K562 (cell line): Measurements from ENCODE around the gene ETV3L. TPM values are rescaled to one million over a fixed set of nuclear protein-coding genes. Genes with fewer than 3 reads are reported as not detected.

Source experiments
- FUS ChIP-seq: fragments of 200-400 bp; formaldehyde crosslinking; optimal IDR thresholded peaks from 2 replicates; pipeline ENCODE3; 2017; ENCODE audit warnings: low read depth, low read length
- IRF2 ChIP-seq: sonication (generic); formaldehyde crosslinking; IDR thresholded peaks from 2 replicates; pipeline ENCODE4 v1.8.1; 2022; ENCODE audit warnings: mild to moderate bottlenecking, missing genetic modification reagents
- KDM5B ChIP-seq: fragments of 200-600 bp; sonication (generic); IDR thresholded peaks from 2 replicates; pipeline ENCODE4 v1.6.1; 2012; ENCODE audit warnings: low read depth, mild to moderate bottlenecking, moderate library complexity, low read length, control low read depth, inconsistent platforms; ENCODE audit not compliant: insufficient replicate concordance
- MIER1 ChIP-seq: fragments of 450-650 bp; IDR thresholded peaks from 2 replicates; pipeline ENCODE4 v1.6.1; 2016; ENCODE audit warnings: antibody characterized with exemption, mild to moderate bottlenecking, low read depth
- NFE2 ChIP-seq: IDR thresholded peaks from 2 replicates; pipeline ENCODE4 v1.6.1; 2014; ENCODE audit warnings: antibody characterized with exemption, low read depth
- OTX1 ChIP-seq: fragments of 450-650 bp; formaldehyde crosslinking; IDR thresholded peaks from 2 replicates; pipeline ENCODE4 v1.4.0; 2022; ENCODE audit warnings: mild to moderate bottlenecking
- POLR2B ChIP-seq: fragments of 450-650 bp; IDR thresholded peaks from 2 replicates; pipeline ENCODE4 v1.6.1; 2018; ENCODE audit warnings: low read depth; ENCODE audit not compliant: partially characterized antibody
- ZNF253 ChIP-seq: fragments of 250-450 bp; sonication (Bioruptor Pico); conservative IDR thresholded peaks from 2 replicates; pipeline ENCODE4 v1.6.1; 2021; ENCODE audit warnings: mild to moderate bottlenecking
- polyA plus RNA-seq, 8 experiments: library from polyadenylated mRNA; depleted of rRNA in 4 of 8; stranded (reverse) in 5 of 8; unstranded in 3 of 8; fragments of >200 nt; fragmentation: Nextera tagmentation in 2 of 8; fragmentation: Illumina TruSeq in 1 of 8; extraction: Ambion mirVana in 2 of 8; extraction: Trizol in 1 of 8; gene quantifications; 2 replicates each; pipeline versions ENCODE4 v1.2.1 to v1.2.3, GENCODE V29; 2011 to 2014; ENCODE audit warnings: inconsistent platforms in 1 of 8, missing spikeins in 1 of 8
- total RNA-seq, 7 experiments: library from RNA; depleted of rRNA in 6 of 7; stranded (reverse); fragments of >200 nt in 6 of 7; fragmentation: Illumina TruSeq in 2 of 7; extraction: Trizol in 2 of 7; gene quantifications; 2 replicates each; pipeline versions ENCODE4 v1.2.1 to v1.2.3, GENCODE V29; 2011 to 2021; ENCODE audit warnings: low replicate concordance in 1 of 7
- TF ChIP-seq, protein P1 (sequence below): fragments of 250-450 bp; sonication (Bioruptor Pico); IDR thresholded peaks from 2 replicates; pipeline ENCODE4 v1.4.0; 2020
- TF ChIP-seq, protein P2 (sequence below): fragments of 450-650 bp; IDR thresholded peaks from 2 replicates; pipeline ENCODE4 v1.6.1; 2016; ENCODE audit warnings: low read depth
- TF ChIP-seq, protein P3 (sequence below): sonication (generic); formaldehyde crosslinking; IDR thresholded peaks from 2 replicates; pipeline ENCODE4 v1.8.0; 2022; ENCODE audit warnings: mild to moderate bottlenecking, missing genetic modification reagents

The ETV3L gene
- total and polyA plus RNA-seq, 9 of the 15 experiments (the other 6 are each of a cell fraction or from before 2014, with no cell fraction given) = not detected

- no peak for TF ChIP-seq ZNF253 (CRISPR knock-in tag)
- TF ChIP-seq NFE2 = no peak
- TF ChIP-seq POLR2B = peak; percentile 66
- TF ChIP-seq FUS = no peak
- TF ChIP-seq, protein P1, sequence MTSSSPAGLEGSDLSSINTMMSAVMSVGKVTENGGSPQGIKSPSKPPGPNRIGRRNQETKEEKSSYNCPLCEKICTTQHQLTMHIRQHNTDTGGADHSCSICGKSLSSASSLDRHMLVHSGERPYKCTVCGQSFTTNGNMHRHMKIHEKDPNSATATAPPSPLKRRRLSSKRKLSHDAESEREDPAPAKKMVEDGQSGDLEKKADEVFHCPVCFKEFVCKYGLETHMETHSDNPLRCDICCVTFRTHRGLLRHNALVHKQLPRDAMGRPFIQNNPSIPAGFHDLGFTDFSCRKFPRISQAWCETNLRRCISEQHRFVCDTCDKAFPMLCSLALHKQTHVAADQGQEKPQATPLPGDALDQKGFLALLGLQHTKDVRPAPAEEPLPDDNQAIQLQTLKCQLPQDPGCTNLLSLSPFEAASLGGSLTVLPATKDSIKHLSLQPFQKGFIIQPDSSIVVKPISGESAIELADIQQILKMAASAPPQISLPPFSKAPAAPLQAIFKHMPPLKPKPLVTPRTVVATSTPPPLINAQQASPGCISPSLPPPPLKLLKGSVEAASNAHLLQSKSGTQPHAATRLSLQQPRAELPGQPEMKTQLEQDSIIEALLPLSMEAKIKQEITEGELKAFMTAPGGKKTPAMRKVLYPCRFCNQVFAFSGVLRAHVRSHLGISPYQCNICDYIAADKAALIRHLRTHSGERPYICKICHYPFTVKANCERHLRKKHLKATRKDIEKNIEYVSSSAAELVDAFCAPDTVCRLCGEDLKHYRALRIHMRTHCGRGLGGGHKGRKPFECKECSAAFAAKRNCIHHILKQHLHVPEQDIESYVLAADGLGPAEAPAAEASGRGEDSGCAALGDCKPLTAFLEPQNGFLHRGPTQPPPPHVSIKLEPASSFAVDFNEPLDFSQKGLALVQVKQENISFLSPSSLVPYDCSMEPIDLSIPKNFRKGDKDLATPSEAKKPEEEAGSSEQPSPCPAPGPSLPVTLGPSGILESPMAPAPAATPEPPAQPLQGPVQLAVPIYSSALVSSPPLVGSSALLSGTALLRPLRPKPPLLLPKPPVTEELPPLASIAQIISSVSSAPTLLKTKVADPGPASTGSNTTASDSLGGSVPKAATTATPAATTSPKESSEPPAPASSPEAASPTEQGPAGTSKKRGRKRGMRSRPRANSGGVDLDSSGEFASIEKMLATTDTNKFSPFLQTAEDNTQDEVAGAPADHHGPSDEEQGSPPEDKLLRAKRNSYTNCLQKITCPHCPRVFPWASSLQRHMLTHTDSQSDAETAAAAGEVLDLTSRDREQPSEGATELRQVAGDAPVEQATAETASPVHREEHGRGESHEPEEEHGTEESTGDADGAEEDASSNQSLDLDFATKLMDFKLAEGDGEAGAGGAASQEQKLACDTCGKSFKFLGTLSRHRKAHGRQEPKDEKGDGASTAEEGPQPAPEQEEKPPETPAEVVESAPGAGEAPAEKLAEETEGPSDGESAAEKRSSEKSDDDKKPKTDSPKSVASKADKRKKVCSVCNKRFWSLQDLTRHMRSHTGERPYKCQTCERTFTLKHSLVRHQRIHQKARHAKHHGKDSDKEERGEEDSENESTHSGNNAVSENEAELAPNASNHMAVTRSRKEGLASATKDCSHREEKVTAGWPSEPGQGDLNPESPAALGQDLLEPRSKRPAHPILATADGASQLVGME (CRISPR knock-in tag) = no peak
- TF ChIP-seq OTX1 (CRISPR knock-in tag) = no peak
- TF ChIP-seq IRF2 (CRISPR knock-in tag) = no peak
- TF ChIP-seq MIER1 = no peak
- TF ChIP-seq, protein P2, sequence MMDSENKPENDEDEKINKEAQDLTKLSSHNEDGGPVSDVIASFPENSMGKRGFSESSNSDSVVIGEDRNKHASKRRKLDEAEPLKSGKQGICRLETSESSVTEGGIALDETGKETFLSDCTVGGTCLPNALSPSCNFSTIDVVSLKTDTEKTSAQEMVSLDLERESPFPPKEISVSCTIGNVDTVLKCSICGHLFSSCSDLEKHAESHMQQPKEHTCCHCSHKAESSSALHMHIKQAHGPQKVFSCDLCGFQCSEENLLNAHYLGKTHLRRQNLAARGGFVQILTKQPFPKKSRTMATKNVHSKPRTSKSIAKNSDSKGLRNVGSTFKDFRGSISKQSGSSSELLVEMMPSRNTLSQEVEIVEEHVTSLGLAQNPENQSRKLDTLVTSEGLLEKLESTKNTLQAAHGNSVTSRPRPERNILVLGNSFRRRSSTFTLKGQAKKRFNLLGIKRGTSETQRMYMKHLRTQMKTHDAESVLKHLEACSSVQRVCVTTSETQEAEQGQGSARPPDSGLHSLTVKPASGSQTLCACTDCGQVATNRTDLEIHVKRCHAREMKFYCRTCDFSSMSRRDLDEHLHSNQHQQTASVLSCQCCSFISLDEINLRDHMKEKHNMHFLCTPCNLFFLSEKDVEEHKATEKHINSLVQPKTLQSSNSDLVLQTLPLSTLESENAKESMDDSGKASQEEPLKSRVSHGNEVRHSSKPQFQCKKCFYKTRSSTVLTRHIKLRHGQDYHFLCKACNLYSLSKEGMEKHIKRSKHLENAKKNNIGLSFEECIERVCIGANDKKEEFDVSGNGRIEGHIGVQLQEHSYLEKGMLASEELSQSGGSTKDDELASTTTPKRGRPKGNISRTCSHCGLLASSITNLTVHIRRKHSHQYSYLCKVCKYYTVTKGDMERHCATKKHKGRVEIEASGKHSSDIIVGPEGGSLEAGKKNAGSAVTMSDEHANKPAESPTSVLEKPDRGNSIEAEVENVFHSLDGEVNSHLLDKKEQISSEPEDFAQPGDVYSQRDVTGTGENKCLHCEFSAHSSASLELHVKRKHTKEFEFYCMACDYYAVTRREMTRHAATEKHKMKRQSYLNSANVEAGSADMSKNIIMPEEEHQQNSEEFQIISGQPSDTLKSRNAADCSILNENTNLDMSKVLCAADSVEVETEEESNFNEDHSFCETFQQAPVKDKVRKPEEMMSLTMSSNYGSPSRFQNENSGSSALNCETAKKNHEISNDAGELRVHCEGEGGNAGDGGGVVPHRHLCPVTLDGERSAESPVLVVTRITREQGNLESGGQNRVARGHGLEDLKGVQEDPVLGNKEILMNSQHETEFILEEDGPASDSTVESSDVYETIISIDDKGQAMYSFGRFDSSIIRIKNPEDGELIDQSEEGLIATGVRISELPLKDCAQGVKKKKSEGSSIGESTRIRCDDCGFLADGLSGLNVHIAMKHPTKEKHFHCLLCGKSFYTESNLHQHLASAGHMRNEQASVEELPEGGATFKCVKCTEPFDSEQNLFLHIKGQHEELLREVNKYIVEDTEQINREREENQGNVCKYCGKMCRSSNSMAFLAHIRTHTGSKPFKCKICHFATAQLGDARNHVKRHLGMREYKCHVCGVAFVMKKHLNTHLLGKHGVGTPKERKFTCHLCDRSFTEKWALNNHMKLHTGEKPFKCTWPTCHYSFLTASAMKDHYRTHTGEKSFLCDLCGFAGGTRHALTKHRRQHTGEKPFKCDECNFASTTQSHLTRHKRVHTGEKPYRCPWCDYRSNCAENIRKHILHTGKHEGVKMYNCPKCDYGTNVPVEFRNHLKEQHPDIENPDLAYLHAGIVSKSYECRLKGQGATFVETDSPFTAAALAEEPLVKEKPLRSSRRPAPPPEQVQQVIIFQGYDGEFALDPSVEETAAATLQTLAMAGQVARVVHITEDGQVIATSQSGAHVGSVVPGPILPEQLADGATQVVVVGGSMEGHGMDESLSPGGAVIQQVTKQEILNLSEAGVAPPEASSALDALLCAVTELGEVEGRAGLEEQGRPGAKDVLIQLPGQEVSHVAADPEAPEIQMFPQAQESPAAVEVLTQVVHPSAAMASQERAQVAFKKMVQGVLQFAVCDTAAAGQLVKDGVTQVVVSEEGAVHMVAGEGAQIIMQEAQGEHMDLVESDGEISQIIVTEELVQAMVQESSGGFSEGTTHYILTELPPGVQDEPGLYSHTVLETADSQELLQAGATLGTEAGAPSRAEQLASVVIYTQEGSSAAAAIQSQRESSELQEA = no peak
- TF ChIP-seq, protein P3, sequence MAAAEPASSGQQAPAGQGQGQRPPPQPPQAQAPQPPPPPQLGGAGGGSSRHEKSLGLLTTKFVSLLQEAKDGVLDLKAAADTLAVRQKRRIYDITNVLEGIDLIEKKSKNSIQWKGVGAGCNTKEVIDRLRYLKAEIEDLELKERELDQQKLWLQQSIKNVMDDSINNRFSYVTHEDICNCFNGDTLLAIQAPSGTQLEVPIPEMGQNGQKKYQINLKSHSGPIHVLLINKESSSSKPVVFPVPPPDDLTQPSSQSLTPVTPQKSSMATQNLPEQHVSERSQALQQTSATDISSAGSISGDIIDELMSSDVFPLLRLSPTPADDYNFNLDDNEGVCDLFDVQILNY (CRISPR knock-in tag) = no peak
- no peak for TF ChIP-seq KDM5B
These were observed 38.8 kb upstream of the ETV3L start, which contains the start of gene ETV3 (continued) for GRCh38 chr1:157138220-157139051.
